ENCODE measurements around the gene STAG2. TPM values are rescaled to one million over a fixed set of nuclear protein-coding genes. Genes with fewer than 3 reads are reported as not detected.
"Not testable (repeated sequence)": the region's sequence is repeated elsewhere in the genome, so short reads cannot be mapped to it uniquely, and the experiment has no call there.

The STAG2 gene
- total RNA-seq, 6 experiments from 2014 or later, result 38.8 to 48.6 (median 46.3) TPM

GRCh38 chrX:124033821-124034220, 72.3 kb downstream of the STAG2 start:
- peak; percentile 44 for DNase-seq
- Mint-ChIP-seq H3K36me3 (ENCODE audit: low read depth) (no peaks in the 10 kb centered on the region), H3K27ac (peak overlapping the region; percentile 67), H3K9me3 (no peaks in the 10 kb centered on the region), H3K4me3 (no peak overlapping the region), H3K4me1 (ENCODE audit: low read depth) (peaks cover 27% of the 10 kb centered on the region), H3K27me3 (ENCODE audit: insufficient read depth) (peaks cover 2% of the 10 kb centered on the region)
- TF ChIP-seq CTCF (IDR thresholded peaks at IDR 0.05), result no peak

- peaks cover 26% of the 10 kb centered on the region for H3K4me1 Mint-ChIP-seq (ENCODE audit: low read depth)
- no peaks in the 10 kb centered on the region for H3K9me3 Mint-ChIP-seq
- TF ChIP-seq CTCF (IDR thresholded peaks at IDR 0.05), result no peak
- peaks cover 2% of the 10 kb centered on the region for H3K27me3 Mint-ChIP-seq (ENCODE audit: insufficient read depth)
- no peaks in the 10 kb centered on the region for H3K36me3 Mint-ChIP-seq (ENCODE audit: low read depth)
- DNase-seq, result no peak
- no peak overlapping the region for H3K4me3 Mint-ChIP-seq
- H3K27ac Mint-ChIP-seq, result no peak overlapping the region
Measured at GRCh38 chrX:124035657-124036056, 74.2 kb downstream of the STAG2 start.

DNA sequence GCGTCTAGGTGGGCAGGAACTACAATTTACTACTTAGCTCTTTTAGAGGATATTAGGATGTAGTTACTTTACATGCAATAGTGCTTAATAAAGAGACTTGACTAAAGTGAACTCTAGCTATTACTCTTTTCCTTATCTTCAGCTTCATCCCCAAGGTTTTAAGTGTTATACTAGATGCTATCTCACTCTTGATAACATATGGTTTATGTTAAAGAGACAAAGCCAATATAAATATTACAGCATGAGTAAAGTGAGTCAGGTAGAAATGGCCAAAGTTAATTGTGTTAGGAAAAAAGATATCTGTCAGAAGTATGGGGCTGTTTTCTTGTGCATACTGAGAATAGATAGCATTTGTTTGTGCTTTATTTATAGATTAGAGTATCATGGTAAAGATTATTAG, 80.5 kb downstream of the STAG2 start:
- H3K9me3 Mint-ChIP-seq, result no peaks in the 10 kb centered on the region
- H3K4me1 Mint-ChIP-seq (ENCODE audit: low read depth), result peaks cover 17% of the 10 kb centered on the region
- no peak for DNase-seq
- peaks cover 2% of the 10 kb centered on the region for H3K27me3 Mint-ChIP-seq (ENCODE audit: insufficient read depth)
- no peak overlapping the region for H3K27ac Mint-ChIP-seq
- TF ChIP-seq CTCF (IDR thresholded peaks at IDR 0.05), result no peak
- no peak overlapping the region for H3K4me3 Mint-ChIP-seq
- H3K36me3 Mint-ChIP-seq (ENCODE audit: low read depth), result no peaks in the 10 kb centered on the region; the same call in 1 of the 2 replicates

DNA sequence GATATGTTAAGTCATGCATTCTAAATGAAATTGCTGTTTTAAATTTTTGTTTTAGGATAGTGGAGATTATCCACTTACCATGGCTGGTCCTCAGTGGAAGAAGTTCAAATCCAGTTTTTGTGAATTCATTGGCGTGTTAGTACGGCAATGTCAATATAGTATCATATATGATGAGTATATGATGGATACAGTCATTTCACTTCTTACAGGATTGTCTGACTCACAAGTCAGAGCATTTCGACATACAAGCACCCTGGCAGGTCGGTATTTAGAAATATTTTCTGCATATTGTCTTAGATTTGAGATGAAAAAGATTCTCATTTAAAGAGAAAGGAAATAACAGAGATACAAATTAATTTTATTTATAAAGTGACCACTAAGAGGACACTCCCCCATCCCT, 83.6 kb downstream of the STAG2 start:
- H3K27ac Mint-ChIP-seq, result no peak overlapping the region

DNA sequence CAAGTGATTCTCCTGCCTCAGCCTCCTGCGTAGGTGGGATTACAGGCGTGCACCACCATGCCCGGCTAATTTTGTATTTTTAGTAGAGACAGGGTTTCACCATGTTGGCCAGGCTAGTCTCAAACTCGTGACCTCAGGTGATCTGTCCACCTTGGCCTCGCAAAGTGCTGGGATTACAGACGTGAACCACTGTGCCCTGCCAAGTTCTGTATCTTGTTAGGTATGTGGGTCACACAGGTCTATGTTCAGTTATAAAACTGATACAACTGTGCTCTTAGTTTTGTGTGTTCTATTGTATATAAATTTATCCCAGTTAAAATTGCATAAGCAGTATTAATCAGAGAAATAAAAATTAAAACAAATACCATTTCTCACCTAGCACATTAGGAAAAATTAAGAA, 122.9 kb downstream of the STAG2 start:
- not testable (repeated sequence) for H3K9me3 Mint-ChIP-seq; DNase-seq; H3K4me3 Mint-ChIP-seq; H3K27me3 Mint-ChIP-seq (ENCODE audit: insufficient read depth); H3K27ac Mint-ChIP-seq; H3K4me1 Mint-ChIP-seq (ENCODE audit: low read depth); H3K36me3 Mint-ChIP-seq (ENCODE audit: low read depth)

More for the DNA sequence above, 83.6 kb downstream of the STAG2 start:
- H3K4me3 Mint-ChIP-seq, result no peak overlapping the region
- H3K27me3 Mint-ChIP-seq (ENCODE audit: insufficient read depth), result no peaks in the 10 kb centered on the region
- no peaks in the 10 kb centered on the region for H3K9me3 Mint-ChIP-seq
- DNase-seq, result no peak
- no peak for TF ChIP-seq CTCF (IDR thresholded peaks at IDR 0.05)
- H3K36me3 Mint-ChIP-seq (ENCODE audit: low read depth), result no peaks in the 10 kb centered on the region; the same call in 1 of the 2 replicates
- peaks cover 16% of the 10 kb centered on the region for H3K4me1 Mint-ChIP-seq (ENCODE audit: low read depth)

- DNase-seq, result no peak
- H3K27me3 Mint-ChIP-seq (ENCODE audit: insufficient read depth), result no peaks in the 10 kb centered on the region; the same call in 1 of the 2 replicates
- no peak for TF ChIP-seq CTCF (IDR thresholded peaks at IDR 0.05)
- H3K36me3 Mint-ChIP-seq (ENCODE audit: low read depth), result peaks cover 8% of the 10 kb centered on the region
- H3K4me1 Mint-ChIP-seq (ENCODE audit: low read depth), result no peaks in the 10 kb centered on the region
- no peaks in the 10 kb centered on the region for H3K9me3 Mint-ChIP-seq
- no peak overlapping the region; the same call in 1 of the 2 replicates for H3K4me3 Mint-ChIP-seq
- H3K27ac Mint-ChIP-seq, result no peak overlapping the region
Measured at GRCh38 chrX:124085063-124085462, 123.6 kb downstream of the STAG2 start.
